GM23248 (cell line): ENCODE data around the gene PRRT2.

Experiments used
- EZH2 ChIP-seq: fragments of 200-600 bp; sonication (generic); IDR thresholded peaks from 2 replicates; pipeline ENCODE4 v1.6.1; 2018; ENCODE audit warnings: antibody characterized with exemption, mild to moderate bottlenecking; ENCODE audit not compliant: insufficient read depth, poor library complexity, severe bottlenecking
- EZH2phosphoT487 ChIP-seq: fragments of 200-600 bp; sonication (generic); IDR thresholded peaks from 2 replicates; pipeline ENCODE4 v1.6.1; 2018; ENCODE audit warnings: antibody characterized with exemption, moderate library complexity, mild to moderate bottlenecking, low read depth; ENCODE audit not compliant: insufficient read depth

GRCh38 chr16:29834079-29834478 lies 22.1 kb downstream of the PRRT2 start:
- TF ChIP-seq EZH2 (no peak), EZH2phosphoT487 (no peak)
